Measurements from ENCODE around the gene ZNF341.

Gene ZNF341

GRCh38 chr20:33824852-33825251, 93.1 kb downstream of the ZNF341 start:
- H3K4me3 ChIP-seq (ENCODE audit: low read length) = no peak overlapping the region
- H3K9ac ChIP-seq (ENCODE audit: low read length) = no peak overlapping the region
- no peaks in the 10 kb centered on the region for H3K27me3 ChIP-seq (ENCODE audit: low read depth, low read length)
- H4K20me1 ChIP-seq (ENCODE audit: insufficient read depth, low read length) = peaks cover 80% of the 10 kb centered on the region
- H3K27ac ChIP-seq (ENCODE audit: low read length) = no peak overlapping the region
- no peaks in the 10 kb centered on the region for H3K9me3 ChIP-seq (ENCODE audit: insufficient read depth, low read length)
- peaks cover 10% of the 10 kb centered on the region for H3K36me3 ChIP-seq (replicated peaks; ENCODE audit: low read depth, low read length)
- H3K4me1 ChIP-seq (ENCODE audit: low read length) = no peaks in the 10 kb centered on the region
- no peak overlapping the region for H2AFZ ChIP-seq (ENCODE audit: low read depth, low read length)
- no peak for TF ChIP-seq CTCF (IDR thresholded peaks at IDR 0.05; ENCODE audit: low read depth, low read length)
- no peak for TF ChIP-seq EZH2phosphoT487 (IDR thresholded peaks at IDR 0.05; ENCODE audit: low read depth)
- H3K79me2 ChIP-seq (ENCODE audit: low read length) = peaks cover 94% of the 10 kb centered on the region
- no peak overlapping the region for H3K4me2 ChIP-seq (ENCODE audit: low read length)

- H3K4me1 ChIP-seq (ENCODE audit: low read length) = no peaks in the 10 kb centered on the region
- no peak overlapping the region for H3K4me2 ChIP-seq (ENCODE audit: low read length)
- H4K20me1 ChIP-seq (ENCODE audit: insufficient read depth, low read length) = peaks cover 80% of the 10 kb centered on the region
Measured at GRCh38 chr20:33825340-33826269, 93.8 kb downstream of the ZNF341 start.

GRCh38 chr20:33826270-33826897, 94.6 kb downstream of the ZNF341 start:
- Histone ChIP-seq H3K9me3 (ENCODE audit: insufficient read depth, low read length) (no peaks in the 10 kb centered on the region), H3K79me2 (ENCODE audit: low read length) (peaks cover 95% of the 10 kb centered on the region), H4K20me1 (ENCODE audit: insufficient read depth, low read length) (peaks cover 83% of the 10 kb centered on the region), H3K4me1 (ENCODE audit: low read length) (no peaks in the 10 kb centered on the region), H3K4me3 (ENCODE audit: low read length) (no peak overlapping the region), H3K36me3 (replicated peaks; ENCODE audit: low read depth, low read length) (peaks cover 7% of the 10 kb centered on the region), H3K27me3 (ENCODE audit: low read depth, low read length) (no peaks in the 10 kb centered on the region), H2AFZ (ENCODE audit: low read depth, low read length) (no peak overlapping the region), H3K9ac (ENCODE audit: low read length) (no peak overlapping the region), H3K4me2 (ENCODE audit: low read length) (no peak overlapping the region), H3K27ac (ENCODE audit: low read length) (no peak overlapping the region)
- no peak for TF ChIP-seq EZH2phosphoT487 (IDR thresholded peaks at IDR 0.05; ENCODE audit: low read depth)

More at GRCh38 chr20:33825340-33826269, 93.8 kb downstream of the ZNF341 start:
- Histone ChIP-seq H3K9me3 (ENCODE audit: insufficient read depth, low read length) (no peaks in the 10 kb centered on the region), H3K4me3 (ENCODE audit: low read length) (no peak overlapping the region), H2AFZ (ENCODE audit: low read depth, low read length) (no peak overlapping the region), H3K79me2 (ENCODE audit: low read length) (peaks cover 94% of the 10 kb centered on the region), H3K27ac (ENCODE audit: low read length) (no peak overlapping the region), H3K9ac (ENCODE audit: low read length) (no peak overlapping the region), H3K27me3 (ENCODE audit: low read depth, low read length) (no peaks in the 10 kb centered on the region), H3K36me3 (replicated peaks; ENCODE audit: low read depth, low read length) (peaks cover 7% of the 10 kb centered on the region)
- no peak for TF ChIP-seq EZH2phosphoT487 (IDR thresholded peaks at IDR 0.05; ENCODE audit: low read depth)
- no peak for TF ChIP-seq CTCF (IDR thresholded peaks at IDR 0.05; ENCODE audit: low read depth, low read length)

GRCh38 chr20:33827109-33827508, 95.3 kb downstream of the ZNF341 start:
- H3K79me2 ChIP-seq (ENCODE audit: low read length) = peaks cover 96% of the 10 kb centered on the region
- no peak overlapping the region for H2AFZ ChIP-seq (ENCODE audit: low read depth, low read length)
- H3K4me2 ChIP-seq (ENCODE audit: low read length) = no peak overlapping the region
- H3K4me1 ChIP-seq (ENCODE audit: low read length) = no peaks in the 10 kb centered on the region
- no peak overlapping the region for H3K4me3 ChIP-seq (ENCODE audit: low read length)
- H3K9ac ChIP-seq (ENCODE audit: low read length) = no peak overlapping the region
- H3K36me3 ChIP-seq (replicated peaks; ENCODE audit: low read depth, low read length) = peaks cover 12% of the 10 kb centered on the region
- H4K20me1 ChIP-seq (ENCODE audit: insufficient read depth, low read length) = peaks cover 83% of the 10 kb centered on the region
- no peak for TF ChIP-seq EZH2phosphoT487 (IDR thresholded peaks at IDR 0.05; ENCODE audit: low read depth)
- no peak for TF ChIP-seq CTCF (IDR thresholded peaks at IDR 0.05; ENCODE audit: low read depth, low read length)
- H3K27me3 ChIP-seq (ENCODE audit: low read depth, low read length) = no peaks in the 10 kb centered on the region
- no peaks in the 10 kb centered on the region for H3K9me3 ChIP-seq (ENCODE audit: insufficient read depth, low read length)
- H3K27ac ChIP-seq (ENCODE audit: low read length) = no peak overlapping the region
